ENCODE measurements around the gene SLC38A3. TPM values are rescaled to one million over a fixed set of nuclear protein-coding genes. Genes with fewer than 3 reads are reported as not detected.

The SLC38A3 gene
- total and polyA plus RNA-seq, 4 experiments from 2014 or later, result not detected

DNA sequence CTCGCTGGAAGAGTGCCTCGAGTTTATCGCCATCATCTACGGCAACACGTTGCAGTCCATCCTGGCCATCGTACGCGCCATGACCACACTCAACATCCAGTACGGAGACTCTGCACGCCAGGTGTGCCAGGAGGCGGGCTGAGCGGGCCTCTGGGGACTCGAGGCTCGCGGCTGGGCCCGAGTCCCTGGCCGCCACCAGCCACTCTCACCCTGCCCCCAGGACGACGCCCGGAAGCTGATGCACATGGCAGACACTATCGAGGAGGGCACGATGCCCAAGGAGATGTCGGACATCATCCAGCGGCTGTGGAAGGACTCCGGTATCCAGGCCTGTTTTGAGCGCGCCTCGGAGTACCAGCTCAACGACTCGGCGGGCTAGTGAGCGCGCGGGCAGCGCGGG, 11.8 kb upstream of the SLC38A3 start:
- no peak overlapping the region for H3K4me3 ChIP-seq (ENCODE audit: low read length in 2 of 2)
- H3K27ac ChIP-seq (ENCODE audit: low read depth, low read length), result no peak overlapping the region
- H3K9me3 ChIP-seq (ENCODE audit: control insufficient read depth in 1 of 2, low read length in 2 of 2), result no peaks in the 10 kb centered on the region
- DNase-seq, result no peak
- H3K36me3 Mint-ChIP-seq, result no peaks in the 10 kb centered on the region
- no peaks in the 10 kb centered on the region for H3K36me3 ChIP-seq (ENCODE audit: insufficient read depth, low read length)
- ChIA-PET POLR2A (ENCODE audit: partially characterized antibody) (interaction anchor here (0.6 to 3.1 kb wide), 4 partner anchors 33 to 157 kb away, joined by 3 to 47 read pairs (median 8); partner anchors contain the start of genes CYB561D2 and NPRL2), CTCF (ENCODE audit: partially characterized antibody) (interaction anchor here (0.6 to 8.1 kb wide), 14 partner anchors 19 to 1366 kb away, joined by 3 to 218 read pairs (median 18); partner anchors contain the start of genes GNAI2, IFRD2 and SEMA3B)
- H3K27ac Mint-ChIP-seq, result no peak overlapping the region
- H3K27me3 ChIP-seq (ENCODE audit: insufficient read depth, low read length), result peaks cover 11% of the 10 kb centered on the region
- H3K4me1 ChIP-seq (ENCODE audit: insufficient read depth, low read length), result peaks cover 24% of the 10 kb centered on the region
- no peaks in the 10 kb centered on the region for H3K9me3 Mint-ChIP-seq
- peaks cover 5 to 18% (median 13%) of the 10 kb centered on the region in 4 donors for H3K4me1 Mint-ChIP-seq
- H3K27me3 Mint-ChIP-seq, result peaks cover 4 to 15% of the 10 kb centered on the region in 2 donors
- H3K4me3 Mint-ChIP-seq, result no peak overlapping the region
- intact Hi-C loops (cut with micrococcal nuclease), result no loop called here

DNA sequence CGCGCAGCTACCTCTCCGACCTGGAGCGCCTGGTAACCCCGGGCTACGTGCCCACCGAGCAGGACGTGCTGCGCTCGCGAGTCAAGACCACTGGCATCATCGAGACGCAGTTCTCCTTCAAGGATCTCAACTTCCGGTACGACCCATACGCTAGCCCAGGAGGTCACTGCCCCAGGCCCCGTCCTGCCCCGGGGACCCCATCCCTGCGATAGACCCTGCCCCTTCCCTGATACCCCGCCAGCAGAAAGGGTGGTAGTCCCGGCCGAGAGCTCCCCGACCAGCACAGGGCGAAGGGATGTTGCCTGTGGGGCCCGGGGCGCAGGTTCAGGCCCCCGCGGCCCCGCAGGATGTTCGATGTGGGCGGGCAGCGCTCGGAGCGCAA, 11.3 kb upstream of the SLC38A3 start:
- Mint-ChIP-seq H3K9me3 (no peaks in the 10 kb centered on the region), H3K27ac (peak overlapping the region in 3 of 7 donors; percentile 42 to 88 (median 47)), H3K4me1 (peaks cover 5 to 18% (median 13%) of the 10 kb centered on the region in 4 donors), H3K36me3 (no peaks in the 10 kb centered on the region), H3K27me3 (peaks cover 4 to 15% of the 10 kb centered on the region in 2 donors), H3K4me3 (peak overlapping the region in 3 of 8 donors; percentile 49 to 69 (median 67))
- Histone ChIP-seq H3K4me1 (ENCODE audit: insufficient read depth, low read length) (peaks cover 24% of the 10 kb centered on the region), H3K27me3 (ENCODE audit: insufficient read depth, low read length) (peaks cover 11% of the 10 kb centered on the region), H3K9me3 (ENCODE audit: control insufficient read depth in 1 of 2, low read length in 2 of 2) (no peaks in the 10 kb centered on the region), H3K36me3 (ENCODE audit: insufficient read depth, low read length) (no peaks in the 10 kb centered on the region), H3K4me3 (ENCODE audit: low read length in 2 of 2) (peak overlapping the region in 1 of 2 donors; percentile 22), H3K27ac (ENCODE audit: low read depth, low read length) (no peak overlapping the region)
- CTCF ChIA-PET (ENCODE audit: partially characterized antibody), result interaction anchor here (0.6 to 8.1 kb wide), 24 partner anchors 10 to 342 kb away, joined by 3 to 218 read pairs (median 8); partner anchors contain the start of genes GNAI2, IFRD2, SEMA3B and SLC38A3
- no peak for DNase-seq
- intact Hi-C loops (cut with micrococcal nuclease), result loop anchor here (1.0 to 2.0 kb wide), 3 partner anchors 33 to 131 kb away; no protein-coding TSS in a partner anchor
- POLR2A ChIA-PET (ENCODE audit: partially characterized antibody), result interaction anchor here (0.6 to 3.1 kb wide), 5 partner anchors 12 to 157 kb away, joined by 3 to 47 read pairs (median 6); partner anchors contain the start of genes CYB561D2, NPRL2 and SLC38A3

DNA sequence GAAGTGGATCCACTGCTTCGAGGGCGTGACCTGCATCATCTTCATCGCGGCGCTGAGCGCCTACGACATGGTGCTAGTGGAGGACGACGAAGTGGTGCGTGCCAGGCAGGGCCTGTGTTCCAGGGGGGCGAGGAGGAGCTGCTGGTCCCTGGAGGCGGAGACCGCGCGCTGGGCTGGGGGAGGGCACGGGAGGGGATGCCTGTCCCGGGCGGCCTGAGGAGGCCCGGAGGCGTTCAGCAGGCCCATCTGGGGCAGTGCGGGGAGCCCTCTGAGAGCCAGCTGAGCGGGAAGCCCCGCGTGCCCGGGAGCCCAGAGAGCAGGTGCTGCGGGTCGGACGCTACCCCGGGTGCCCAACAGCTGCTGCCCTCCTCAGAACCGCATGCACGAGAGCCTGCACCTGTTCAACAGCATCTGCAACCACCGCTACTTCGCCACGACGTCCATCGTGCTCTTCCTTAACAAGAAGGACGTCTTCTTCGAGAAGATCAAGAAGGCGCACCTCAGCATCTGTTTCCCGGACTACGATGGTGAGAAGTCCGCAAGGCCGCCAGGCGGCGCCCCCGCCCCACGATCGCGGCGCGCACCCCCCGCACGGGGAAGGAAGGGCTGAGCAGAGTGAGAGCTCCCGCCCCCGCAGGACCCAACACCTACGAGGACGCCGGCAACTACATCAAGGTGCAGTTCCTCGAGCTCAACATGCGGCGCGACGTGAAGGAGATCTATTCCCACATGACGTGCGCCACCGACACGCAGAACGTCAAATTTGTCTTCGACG, 10.8 kb upstream of the SLC38A3 start:
- Histone ChIP-seq H3K4me1 (ENCODE audit: insufficient read depth, low read length) (peaks cover 24% of the 10 kb centered on the region), H3K36me3 (ENCODE audit: insufficient read depth, low read length) (no peaks in the 10 kb centered on the region), H3K27me3 (ENCODE audit: insufficient read depth, low read length) (peaks cover 11% of the 10 kb centered on the region), H3K27ac (ENCODE audit: low read depth, low read length) (no peak overlapping the region), H3K9me3 (ENCODE audit: control insufficient read depth in 1 of 2, low read length in 2 of 2) (no peaks in the 10 kb centered on the region), H3K4me3 (ENCODE audit: low read length in 2 of 2) (peak overlapping the region in 1 of 2 donors; percentile 22)
- H3K36me3 Mint-ChIP-seq, result no peaks in the 10 kb centered on the region
- ChIA-PET POLR2A (ENCODE audit: partially characterized antibody) (interaction anchor here (0.7 to 3.1 kb wide), 9 partner anchors 9 to 73 kb away, joined by 3 to 47 read pairs (median 3); partner anchors contain the start of gene SLC38A3), CTCF (ENCODE audit: partially characterized antibody) (interaction anchor here (0.5 to 8.1 kb wide), 34 partner anchors 10 to 341 kb away, joined by 3 to 218 read pairs (median 6); partner anchors contain the start of genes GNAI2, HYAL3, IFRD2 and LSMEM2)
- peak overlapping the region; percentile 47 to 90 (median 84) for H3K27ac Mint-ChIP-seq
- H3K4me1 Mint-ChIP-seq, result peaks cover 5 to 18% (median 13%) of the 10 kb centered on the region in 4 donors
- H3K9me3 Mint-ChIP-seq, result no peaks in the 10 kb centered on the region
- peak overlapping the region in 7 of 8 donors; percentile 49 to 69 (median 65) for H3K4me3 Mint-ChIP-seq
- intact Hi-C loops (cut with micrococcal nuclease), result loop anchor here (1.0 to 2.0 kb wide), 3 partner anchors 32 to 130 kb away; no protein-coding TSS in a partner anchor
- H3K27me3 Mint-ChIP-seq, result peaks cover 6 to 17% of the 10 kb centered on the region in 2 donors
- DNase-seq, result peak; percentile 86 to 95 (median 88)

DNA sequence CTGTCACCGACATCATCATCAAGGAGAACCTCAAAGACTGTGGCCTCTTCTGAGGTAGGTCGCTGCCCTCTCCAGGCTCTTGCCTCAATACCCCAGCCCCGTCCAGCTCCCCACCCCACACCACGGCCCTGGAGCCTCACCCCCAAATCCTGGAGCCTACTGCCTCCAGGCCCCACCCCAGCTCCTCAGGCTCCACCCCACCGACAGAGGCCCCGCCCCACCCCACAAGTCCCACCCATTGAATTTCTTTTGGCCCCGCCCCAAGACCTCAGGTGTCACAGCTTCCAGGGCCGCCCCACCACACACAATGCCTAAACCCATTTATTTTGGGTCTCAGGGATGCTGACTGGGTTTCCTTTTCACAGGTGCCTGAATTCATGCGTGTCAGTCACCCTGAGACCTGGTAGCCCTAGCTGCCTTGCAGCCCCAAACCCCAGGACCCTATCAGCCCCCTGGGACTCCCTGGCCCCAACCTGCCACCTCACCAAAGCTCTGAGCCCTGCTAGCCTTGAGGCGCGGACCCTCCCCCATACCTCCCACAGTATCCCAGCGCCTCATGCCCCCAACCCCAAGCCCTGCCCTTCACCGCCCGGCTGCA, 10.1 kb upstream of the SLC38A3 start:
- Histone ChIP-seq H3K36me3 (ENCODE audit: insufficient read depth, low read length) (no peaks in the 10 kb centered on the region), H3K4me1 (ENCODE audit: insufficient read depth, low read length) (peaks cover 24% of the 10 kb centered on the region), H3K27me3 (ENCODE audit: insufficient read depth, low read length) (peaks cover 11% of the 10 kb centered on the region), H3K27ac (ENCODE audit: low read depth, low read length) (no peak overlapping the region), H3K4me3 (ENCODE audit: low read length in 2 of 2) (peak overlapping the region in 1 of 2 donors; percentile 22), H3K9me3 (ENCODE audit: control insufficient read depth in 1 of 2, low read length in 2 of 2) (no peaks in the 10 kb centered on the region)
- Mint-ChIP-seq H3K27me3 (peaks cover 6 to 17% of the 10 kb centered on the region in 2 donors), H3K36me3 (no peaks in the 10 kb centered on the region), H3K4me1 (peaks cover 5 to 18% (median 13%) of the 10 kb centered on the region in 4 donors), H3K9me3 (no peaks in the 10 kb centered on the region), H3K27ac (peak overlapping the region in 6 of 7 donors; percentile 62 to 90 (median 84)), H3K4me3 (peak overlapping the region in 7 of 8 donors; percentile 36 to 69 (median 64))
- intact Hi-C loops (cut with micrococcal nuclease), result loop anchor here (1.0 to 2.0 kb wide), 3 partner anchors 31 to 130 kb away; no protein-coding TSS in a partner anchor
- POLR2A ChIA-PET (ENCODE audit: partially characterized antibody), result interaction anchor here (0.7 to 3.1 kb wide), 9 partner anchors 8 to 73 kb away, joined by 3 to 47 read pairs (median 3); partner anchors contain the start of gene SLC38A3
- DNase-seq, result no peak
- CTCF ChIA-PET (ENCODE audit: partially characterized antibody), result interaction anchor here (0.5 to 8.1 kb wide), 32 partner anchors 9 to 170 kb away, joined by 3 to 218 read pairs (median 6); partner anchors contain the start of genes GNAI2, HYAL3, IFRD2 and LSMEM2

DNA sequence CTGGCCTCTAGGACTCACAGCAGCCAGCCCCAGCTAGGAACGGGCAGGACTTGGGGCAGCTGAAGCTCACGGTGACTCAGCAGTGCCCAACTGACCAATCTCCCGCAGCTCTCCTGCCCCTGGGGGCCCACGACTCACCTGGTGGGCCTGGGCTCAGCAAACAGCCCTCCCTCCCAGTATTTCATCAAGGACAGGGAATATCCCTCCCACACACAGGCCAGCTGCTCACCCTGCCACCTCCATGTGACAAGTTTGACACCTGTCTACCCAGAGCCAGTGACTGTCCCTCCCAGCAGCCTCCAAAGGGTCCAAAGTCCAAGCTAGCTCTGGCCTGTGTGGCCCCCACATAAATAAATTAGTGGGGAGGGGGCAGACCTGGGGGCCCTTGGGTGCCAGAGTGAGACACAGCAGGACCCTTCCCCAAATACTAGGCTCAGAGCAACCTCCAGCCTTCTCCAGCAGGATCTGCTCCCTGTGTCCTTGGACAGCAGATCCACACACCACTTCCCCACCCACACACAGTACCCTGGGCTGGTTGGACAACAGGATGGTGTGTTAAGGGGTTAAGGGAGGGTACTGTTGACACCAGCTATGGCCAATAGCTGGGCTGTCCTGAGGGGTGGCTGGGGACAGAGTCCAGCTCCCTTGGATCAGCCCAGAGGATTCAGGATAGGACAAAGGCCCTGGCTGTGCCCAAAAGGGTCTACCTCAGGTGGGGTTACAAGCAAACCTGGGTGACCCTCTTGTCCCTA, 9.4 kb upstream of the SLC38A3 start:
- H3K9me3 Mint-ChIP-seq, result no peaks in the 10 kb centered on the region
- intact Hi-C loops (cut with micrococcal nuclease), result loop anchor here (2.0 kb wide), 1 partner anchor 129 kb away; no protein-coding TSS in a partner anchor
- Histone ChIP-seq H3K36me3 (ENCODE audit: insufficient read depth, low read length) (no peaks in the 10 kb centered on the region), H3K27me3 (ENCODE audit: insufficient read depth, low read length) (peaks cover 11% of the 10 kb centered on the region), H3K27ac (ENCODE audit: low read depth, low read length) (no peak overlapping the region), H3K4me3 (ENCODE audit: low read length in 2 of 2) (no peak overlapping the region), H3K9me3 (ENCODE audit: control insufficient read depth in 1 of 2, low read length in 2 of 2) (no peaks in the 10 kb centered on the region), H3K4me1 (ENCODE audit: insufficient read depth, low read length) (peaks cover 24% of the 10 kb centered on the region)
- peaks cover 6 to 18% of the 10 kb centered on the region in 2 donors for H3K27me3 Mint-ChIP-seq
- POLR2A ChIA-PET (ENCODE audit: partially characterized antibody), result interaction anchor here (1.0 to 3.1 kb wide), 5 partner anchors 8 to 65 kb away, joined by 3 to 47 read pairs (median 4); no protein-coding TSS in a partner anchor
- CTCF ChIA-PET (ENCODE audit: partially characterized antibody), result interaction anchor here (0.6 to 8.1 kb wide), 22 partner anchors 8 to 123 kb away, joined by 3 to 218 read pairs (median 8); partner anchors contain the start of genes HYAL3, LSMEM2, NAA80 and SEMA3B
- no peaks in the 10 kb centered on the region for H3K36me3 Mint-ChIP-seq
- no peak for DNase-seq
- H3K4me1 Mint-ChIP-seq, result peaks cover 5 to 18% (median 13%) of the 10 kb centered on the region in 4 donors
- H3K27ac Mint-ChIP-seq, result peak overlapping the region in 2 of 7 donors; percentile 10 to 79
- no peak overlapping the region for H3K4me3 Mint-ChIP-seq

DNA sequence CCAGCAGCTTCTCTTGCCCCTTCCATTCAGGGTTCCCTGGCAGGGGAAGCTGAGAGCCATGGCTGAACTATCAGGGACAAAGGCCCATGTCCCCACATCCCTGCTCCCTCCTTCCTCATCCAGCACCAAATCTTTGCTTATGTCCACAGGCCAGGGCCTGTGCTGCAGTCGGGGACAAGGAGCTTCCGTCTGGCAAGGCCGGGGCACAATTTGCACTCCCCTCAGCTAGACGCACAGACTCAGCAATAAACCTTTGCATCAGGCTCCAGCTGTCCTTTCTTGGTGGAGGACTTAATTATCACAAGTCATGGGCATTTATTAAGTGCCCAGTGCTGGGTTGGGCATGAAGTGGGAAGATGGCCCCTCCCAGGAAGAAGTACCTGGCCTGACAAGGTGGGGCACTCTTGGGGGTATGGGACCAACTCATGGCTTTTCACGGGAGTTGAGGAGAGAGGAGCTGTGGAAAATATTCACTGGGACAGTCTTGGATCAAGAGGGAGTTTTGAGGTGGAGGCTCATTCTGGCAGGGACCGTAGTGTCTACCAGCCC, 8.7 kb upstream of the SLC38A3 start:
- Mint-ChIP-seq H3K9me3 (no peaks in the 10 kb centered on the region), H3K4me1 (peaks cover 5 to 18% (median 13%) of the 10 kb centered on the region in 4 donors), H3K27me3 (peaks cover 11 to 24% of the 10 kb centered on the region in 2 donors), H3K27ac (peak overlapping the region in 2 of 7 donors; percentile 74 to 76), H3K4me3 (no peak overlapping the region), H3K36me3 (no peaks in the 10 kb centered on the region)
- no peak for DNase-seq
- POLR2A ChIA-PET (ENCODE audit: partially characterized antibody), result interaction anchor here (3.1 kb wide), 1 partner anchor 30 kb away, joined by 47 read pairs; no protein-coding TSS in a partner anchor
- H3K4me1 ChIP-seq (ENCODE audit: insufficient read depth, low read length), result peaks cover 24% of the 10 kb centered on the region
- intact Hi-C loops (cut with micrococcal nuclease), result no loop called here
- no peak overlapping the region for H3K27ac ChIP-seq (ENCODE audit: low read depth, low read length)
- no peak overlapping the region for H3K4me3 ChIP-seq (ENCODE audit: low read length in 2 of 2)
- no peaks in the 10 kb centered on the region for H3K36me3 ChIP-seq (ENCODE audit: insufficient read depth, low read length)
- H3K27me3 ChIP-seq (ENCODE audit: insufficient read depth, low read length), result peaks cover 11% of the 10 kb centered on the region
- no peaks in the 10 kb centered on the region for H3K9me3 ChIP-seq (ENCODE audit: control insufficient read depth in 1 of 2, low read length in 2 of 2)
- CTCF ChIA-PET (ENCODE audit: partially characterized antibody), result interaction anchor here (1.2 to 8.1 kb wide), 7 partner anchors 21 to 83 kb away, joined by 3 to 218 read pairs (median 40); partner anchors contain the start of gene LSMEM2
